ENCODE measurements around the gene TSSK2.

GRCh38 chr22:19119949-19120348 lies 11.2 kb upstream of the TSSK2 start:
- TF ChIP-seq, protein P1, sequence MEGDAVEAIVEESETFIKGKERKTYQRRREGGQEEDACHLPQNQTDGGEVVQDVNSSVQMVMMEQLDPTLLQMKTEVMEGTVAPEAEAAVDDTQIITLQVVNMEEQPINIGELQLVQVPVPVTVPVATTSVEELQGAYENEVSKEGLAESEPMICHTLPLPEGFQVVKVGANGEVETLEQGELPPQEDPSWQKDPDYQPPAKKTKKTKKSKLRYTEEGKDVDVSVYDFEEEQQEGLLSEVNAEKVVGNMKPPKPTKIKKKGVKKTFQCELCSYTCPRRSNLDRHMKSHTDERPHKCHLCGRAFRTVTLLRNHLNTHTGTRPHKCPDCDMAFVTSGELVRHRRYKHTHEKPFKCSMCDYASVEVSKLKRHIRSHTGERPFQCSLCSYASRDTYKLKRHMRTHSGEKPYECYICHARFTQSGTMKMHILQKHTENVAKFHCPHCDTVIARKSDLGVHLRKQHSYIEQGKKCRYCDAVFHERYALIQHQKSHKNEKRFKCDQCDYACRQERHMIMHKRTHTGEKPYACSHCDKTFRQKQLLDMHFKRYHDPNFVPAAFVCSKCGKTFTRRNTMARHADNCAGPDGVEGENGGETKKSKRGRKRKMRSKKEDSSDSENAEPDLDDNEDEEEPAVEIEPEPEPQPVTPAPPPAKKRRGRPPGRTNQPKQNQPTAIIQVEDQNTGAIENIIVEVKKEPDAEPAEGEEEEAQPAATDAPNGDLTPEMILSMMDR (IDR thresholded peaks at IDR 0.05): no peak
- TF ChIP-seq ZFX (IDR thresholded peaks at IDR 0.05; ENCODE audit: borderline replicate concordance): no peak

Measured in 22Rv1 (cell line).